DOHH2 (cell line): ENCODE results near the gene CCDC195.

Experiments
- H3F3A ChIP-seq: fragments of 200-600 bp; sonication (generic), shearing (Covaris generic); 2 replicates; pipeline ENCODE4 v1.6.0; 2016; ENCODE audit warnings: antibody characterized with exemption, mild to moderate bottlenecking; ENCODE audit not compliant: control insufficient read depth, insufficient read depth
- H3K27ac ChIP-seq: fragments of 200-600 bp; sonication (generic); 2 replicates; pipeline ENCODE4 v1.5.1; 2014; ENCODE audit warnings: low read depth, mild to moderate bottlenecking, low read length, moderate library complexity
- H3K27me3 ChIP-seq: fragments of 200-600 bp; sonication (generic); 2 replicates; pipeline ENCODE4 v1.6.1; 2014; ENCODE audit warnings: mild to moderate bottlenecking, low read length, mixed read lengths; ENCODE audit not compliant: control insufficient read depth
- H3K36me3 ChIP-seq: fragments of 200-600 bp; sonication (generic); 2 replicates; pipeline ENCODE4 v1.6.1; 2014; ENCODE audit warnings: mild to moderate bottlenecking, low read length, moderate library complexity, mixed read lengths; ENCODE audit not compliant: control insufficient read depth
- H3K4me1 ChIP-seq: fragments of 200-600 bp; sonication (generic); 2 replicates; pipeline ENCODE4 v1.6.1; 2014; ENCODE audit warnings: mild to moderate bottlenecking, low read length, mixed read lengths; ENCODE audit not compliant: control insufficient read depth
- H3K4me2 ChIP-seq: fragments of 200-600 bp; sonication (generic); 2 replicates; pipeline ENCODE4 v1.6.0; 2014; ENCODE audit warnings: mild to moderate bottlenecking, low read length, moderate library complexity
- H3K4me3 ChIP-seq: fragments of 200-600 bp; sonication (generic); 2 replicates; pipeline ENCODE4 v1.5.1; 2014; ENCODE audit warnings: mild to moderate bottlenecking, low read length, mixed read lengths
- H3K79me2 ChIP-seq: fragments of 200-600 bp; sonication (generic); 2 replicates; pipeline ENCODE4 v1.6.1; 2014; ENCODE audit warnings: mild to moderate bottlenecking, low read length, mixed read lengths; ENCODE audit not compliant: control insufficient read depth
- H3K9me2 ChIP-seq: fragments of 200-600 bp; sonication (generic); replicated peaks from 2 replicates; pipeline ENCODE4 v1.6.1; 2014; ENCODE audit warnings: mild to moderate bottlenecking, low read length, mixed read lengths; ENCODE audit not compliant: control insufficient read depth
- H3K9me3 ChIP-seq: fragments of 200-600 bp; sonication (generic); 2 replicates; pipeline ENCODE4 v1.6.1; 2014; ENCODE audit warnings: antibody characterized with exemption, low read length, mixed read lengths; ENCODE audit not compliant: control insufficient read depth, insufficient read depth
- H4K20me1 ChIP-seq: fragments of 200-600 bp; sonication (generic); 2 replicates; pipeline ENCODE4 v1.6.0; 2014; ENCODE audit warnings: low read depth, mild to moderate bottlenecking, antibody characterized with exemption, low read length, moderate library complexity; ENCODE audit not compliant: control insufficient read depth, insufficient read depth
- CTCF ChIP-seq: fragments of 200-600 bp; sonication (generic); IDR thresholded peaks from one replicate; pipeline ENCODE4 v1.5.1; 2014; ENCODE audit warnings: antibody characterized with exemption, mild to moderate bottlenecking, low read depth, low read length; ENCODE audit not compliant: poor library complexity, severe bottlenecking
- EZH2phosphoT487 ChIP-seq: fragments of 200-600 bp; sonication (generic); IDR thresholded peaks from 2 replicates; pipeline ENCODE4 v1.6.1; 2017; ENCODE audit warnings: borderline replicate concordance, mild to moderate bottlenecking, antibody characterized with exemption, low read length, moderate library complexity, mixed read lengths

Gene CCDC195

GRCh38 chr2:224690868-224691267 lies 25.3 kb downstream of the CCDC195 start:
- Histone ChIP-seq H3K9me3 (no peaks in the 10 kb centered on the region), H3K4me2 (no peak overlapping the region), H3K9me2 (no peaks in the 10 kb centered on the region), H3K27me3 (no peaks in the 10 kb centered on the region), H4K20me1 (no peaks in the 10 kb centered on the region), H3K27ac (no peak overlapping the region), H3K4me1 (peaks cover 24% of the 10 kb centered on the region), H3K4me3 (no peak overlapping the region), H3K79me2 (no peaks in the 10 kb centered on the region), H3F3A (no peaks in the 10 kb centered on the region), H3K36me3 (no peaks in the 10 kb centered on the region)
- TF ChIP-seq CTCF = no peak
- TF ChIP-seq EZH2phosphoT487 = no peak

DNA sequence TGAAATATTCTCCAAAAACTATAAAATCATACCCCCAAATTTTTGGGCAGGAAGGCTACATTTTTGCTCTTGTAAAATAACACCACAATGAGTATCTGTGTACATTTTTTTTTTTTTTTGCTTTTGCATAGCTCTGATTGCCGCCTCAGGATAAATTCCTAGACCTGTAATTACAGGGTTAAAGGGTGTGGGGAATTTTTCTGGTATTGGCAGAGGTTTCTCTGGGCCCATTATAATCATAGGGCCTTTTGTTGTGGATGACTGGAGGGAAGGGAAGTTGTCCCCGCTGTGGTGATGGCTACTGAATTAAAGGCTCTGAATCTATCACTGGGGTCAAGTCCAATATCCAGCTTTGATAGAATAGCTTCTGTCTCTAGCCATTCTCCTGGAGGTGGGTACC lies 26.6 kb downstream of the CCDC195 start:
- no peak overlapping the region for H3K27ac ChIP-seq

GRCh38 chr2:224688997-224689396 lies 27.2 kb downstream of the CCDC195 start:
- Histone ChIP-seq H3K4me2 (no peak overlapping the region), H3K4me1 (peaks cover 24% of the 10 kb centered on the region), H3K36me3 (no peaks in the 10 kb centered on the region), H3K4me3 (no peak overlapping the region), H4K20me1 (no peaks in the 10 kb centered on the region), H3K9me2 (no peaks in the 10 kb centered on the region), H3K27ac (no peak overlapping the region), H3K27me3 (no peaks in the 10 kb centered on the region), H3K79me2 (no peaks in the 10 kb centered on the region), H3F3A (no peaks in the 10 kb centered on the region), H3K9me3 (no peaks in the 10 kb centered on the region)
- TF ChIP-seq CTCF (no peak), EZH2phosphoT487 (no peak)

More for the DNA sequence above, 26.6 kb downstream of the CCDC195 start:
- Histone ChIP-seq H3K9me3 (no peaks in the 10 kb centered on the region), H3K4me3 (no peak overlapping the region), H3K4me1 (peaks cover 24% of the 10 kb centered on the region), H3K36me3 (no peaks in the 10 kb centered on the region), H3K79me2 (no peaks in the 10 kb centered on the region), H3F3A (no peaks in the 10 kb centered on the region), H4K20me1 (no peaks in the 10 kb centered on the region), H3K9me2 (no peaks in the 10 kb centered on the region), H3K27me3 (no peaks in the 10 kb centered on the region), H3K4me2 (no peak overlapping the region)
- TF ChIP-seq EZH2phosphoT487 = no peak

DNA sequence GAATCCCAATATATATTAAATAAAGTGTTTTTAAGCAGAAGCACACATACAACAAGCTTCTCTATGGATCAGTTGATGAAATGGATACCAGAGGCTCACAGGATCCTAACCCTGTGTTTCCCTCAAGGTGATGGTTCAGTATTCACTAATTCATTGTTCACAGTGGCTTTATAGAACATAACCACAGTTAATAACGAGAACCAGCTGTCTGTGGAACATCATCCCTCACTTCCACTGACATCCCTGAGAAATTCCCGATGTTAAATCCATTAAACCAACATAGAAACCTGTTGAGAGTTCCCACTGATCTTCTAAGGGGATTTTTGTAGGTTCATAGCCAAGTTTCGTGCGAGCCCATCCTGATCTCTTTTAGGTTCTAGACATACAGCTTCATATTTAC lies 29.0 kb downstream of the CCDC195 start:
- no peak overlapping the region for H3K27ac ChIP-seq

More for the DNA sequence above, 29.0 kb downstream of the CCDC195 start:
- H3K9me3 ChIP-seq = no peaks in the 10 kb centered on the region
- H3K4me2 ChIP-seq = no peak overlapping the region
- no peaks in the 10 kb centered on the region for H3K9me2 ChIP-seq
- H4K20me1 ChIP-seq = no peaks in the 10 kb centered on the region
- H3K79me2 ChIP-seq = no peaks in the 10 kb centered on the region
- H3K27me3 ChIP-seq = no peaks in the 10 kb centered on the region
- TF ChIP-seq CTCF (no peak), EZH2phosphoT487 (no peak)
- peaks cover 31% of the 10 kb centered on the region for H3K4me1 ChIP-seq
- no peaks in the 10 kb centered on the region for H3F3A ChIP-seq
- no peak overlapping the region for H3K4me3 ChIP-seq
- H3K36me3 ChIP-seq = no peaks in the 10 kb centered on the region
